Peyer's patch (tissue), 4 donors: ENCODE measurements around the gene NOL8.
A peak's percentile ranks its signal among the peaks of the same experiment; 100 is the strongest.

Experiments used
- POLR2A ChIP-seq, 2 donors: fragments of 450-650 bp; IDR thresholded peaks; one replicate each; pipeline ENCODE4 v1.5.1; 2017; ENCODE audit warnings: antibody characterized with exemption in 2 of 2, mild to moderate bottlenecking in 2 of 2, moderate library complexity in 2 of 2
- TF ChIP-seq, protein P1 (sequence below), 6 experiments: fragments of 450-650 bp in 4 of 6; fragments of 200-600 bp in 2 of 6; sonication (generic) in 1 of 6; IDR thresholded peaks; one replicate each; pipeline ENCODE4 v1.5.1; 2017 to 2019; ENCODE audit warnings: antibody characterized with exemption in 6 of 6, mild to moderate bottlenecking in 3 of 6, moderate library complexity in 1 of 6

DNA sequence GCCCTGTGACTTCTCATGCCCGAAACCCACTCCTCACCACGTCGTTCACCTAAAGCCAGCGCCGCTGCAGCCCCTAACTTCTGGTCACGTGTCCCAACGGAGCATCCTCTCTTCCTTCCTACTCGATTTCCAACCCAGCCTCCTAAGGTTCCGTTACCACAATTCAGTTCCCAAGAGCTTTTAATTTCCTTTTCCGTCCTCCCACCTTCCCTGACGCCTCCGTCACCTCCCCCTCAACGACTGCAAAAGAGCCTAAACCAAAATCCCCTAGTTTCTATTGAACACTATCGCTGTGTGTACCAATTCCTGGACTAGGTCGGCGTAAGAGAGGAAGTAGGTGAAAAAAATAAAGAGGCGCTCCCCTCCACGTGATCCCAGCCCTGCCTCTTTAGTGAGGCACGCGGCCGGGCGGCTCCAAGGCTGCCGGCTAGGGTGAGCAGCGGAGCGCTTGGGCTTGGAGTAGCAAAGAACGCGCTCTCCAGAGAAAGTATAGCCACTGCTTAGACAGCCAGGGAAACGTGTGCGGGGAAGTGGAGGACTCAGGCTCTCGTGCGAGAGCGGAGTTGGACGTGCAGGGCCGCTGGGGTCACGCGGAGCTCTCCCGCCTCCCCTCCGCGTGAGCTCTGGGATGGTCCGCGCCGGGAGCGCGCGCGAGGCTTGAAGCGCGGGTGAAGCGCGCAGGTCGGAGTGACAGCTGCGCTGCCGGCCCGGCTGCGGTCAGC is at the start of gene NOL8, which contains the start of gene CENPP:
- TF ChIP-seq POLR2A (IDR thresholded peaks at IDR 0.05), result peak in 1 of 2 donors; percentile 31
- TF ChIP-seq, protein P1, sequence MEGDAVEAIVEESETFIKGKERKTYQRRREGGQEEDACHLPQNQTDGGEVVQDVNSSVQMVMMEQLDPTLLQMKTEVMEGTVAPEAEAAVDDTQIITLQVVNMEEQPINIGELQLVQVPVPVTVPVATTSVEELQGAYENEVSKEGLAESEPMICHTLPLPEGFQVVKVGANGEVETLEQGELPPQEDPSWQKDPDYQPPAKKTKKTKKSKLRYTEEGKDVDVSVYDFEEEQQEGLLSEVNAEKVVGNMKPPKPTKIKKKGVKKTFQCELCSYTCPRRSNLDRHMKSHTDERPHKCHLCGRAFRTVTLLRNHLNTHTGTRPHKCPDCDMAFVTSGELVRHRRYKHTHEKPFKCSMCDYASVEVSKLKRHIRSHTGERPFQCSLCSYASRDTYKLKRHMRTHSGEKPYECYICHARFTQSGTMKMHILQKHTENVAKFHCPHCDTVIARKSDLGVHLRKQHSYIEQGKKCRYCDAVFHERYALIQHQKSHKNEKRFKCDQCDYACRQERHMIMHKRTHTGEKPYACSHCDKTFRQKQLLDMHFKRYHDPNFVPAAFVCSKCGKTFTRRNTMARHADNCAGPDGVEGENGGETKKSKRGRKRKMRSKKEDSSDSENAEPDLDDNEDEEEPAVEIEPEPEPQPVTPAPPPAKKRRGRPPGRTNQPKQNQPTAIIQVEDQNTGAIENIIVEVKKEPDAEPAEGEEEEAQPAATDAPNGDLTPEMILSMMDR (IDR thresholded peaks at IDR 0.05), result no peak
